ENCODE results near the gene PACSIN1.

PACSIN1 gene, protein sequence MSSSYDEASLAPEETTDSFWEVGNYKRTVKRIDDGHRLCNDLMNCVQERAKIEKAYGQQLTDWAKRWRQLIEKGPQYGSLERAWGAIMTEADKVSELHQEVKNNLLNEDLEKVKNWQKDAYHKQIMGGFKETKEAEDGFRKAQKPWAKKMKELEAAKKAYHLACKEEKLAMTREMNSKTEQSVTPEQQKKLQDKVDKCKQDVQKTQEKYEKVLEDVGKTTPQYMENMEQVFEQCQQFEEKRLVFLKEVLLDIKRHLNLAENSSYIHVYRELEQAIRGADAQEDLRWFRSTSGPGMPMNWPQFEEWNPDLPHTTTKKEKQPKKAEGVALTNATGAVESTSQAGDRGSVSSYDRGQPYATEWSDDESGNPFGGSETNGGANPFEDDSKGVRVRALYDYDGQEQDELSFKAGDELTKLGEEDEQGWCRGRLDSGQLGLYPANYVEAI
- 0.84 to 1.9 reads per million in 2 donors for total RNA-seq

DNA sequence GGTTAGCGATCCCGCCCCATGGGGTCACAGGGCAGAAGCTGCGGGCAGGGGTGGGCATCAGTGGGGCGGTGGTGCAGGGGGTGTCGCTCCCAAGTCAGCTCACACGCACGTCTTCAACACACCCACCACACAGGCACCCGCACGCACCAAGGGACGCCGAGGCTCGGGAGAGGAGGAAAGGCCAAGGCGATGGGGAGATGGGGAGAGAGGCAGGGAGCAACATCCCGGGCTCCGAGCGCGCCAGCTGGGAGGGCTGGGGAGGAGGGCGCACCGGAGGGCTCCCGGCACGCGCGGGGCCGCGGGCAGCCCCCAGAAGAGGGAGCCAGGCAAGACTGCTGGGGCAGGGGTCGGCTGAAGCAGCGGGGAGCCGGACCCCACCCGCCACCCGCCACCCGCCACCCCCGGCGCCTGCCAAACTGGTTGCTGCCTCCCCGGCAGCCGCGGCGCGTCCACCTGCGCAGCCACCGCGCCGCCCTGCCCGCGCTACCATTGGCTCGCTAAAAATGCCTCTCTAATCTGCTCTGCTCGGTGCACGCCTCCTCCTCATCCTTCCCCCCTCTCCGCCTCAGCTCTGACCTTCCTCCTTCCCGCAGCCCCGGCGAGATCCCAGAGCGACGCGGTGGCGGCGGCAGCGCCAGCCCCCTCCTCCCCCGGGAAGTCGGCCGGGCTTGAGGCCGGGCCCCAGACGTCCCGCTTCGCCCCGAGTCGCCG is at the start of gene PACSIN1:
TSS of gene PACSIN1 (plus strand) at position 546 of the 711 bp plus-strand sequence. CDS start 60,230 bp downstream, outside the sequence.
- no peak for DNase-seq

DNA sequence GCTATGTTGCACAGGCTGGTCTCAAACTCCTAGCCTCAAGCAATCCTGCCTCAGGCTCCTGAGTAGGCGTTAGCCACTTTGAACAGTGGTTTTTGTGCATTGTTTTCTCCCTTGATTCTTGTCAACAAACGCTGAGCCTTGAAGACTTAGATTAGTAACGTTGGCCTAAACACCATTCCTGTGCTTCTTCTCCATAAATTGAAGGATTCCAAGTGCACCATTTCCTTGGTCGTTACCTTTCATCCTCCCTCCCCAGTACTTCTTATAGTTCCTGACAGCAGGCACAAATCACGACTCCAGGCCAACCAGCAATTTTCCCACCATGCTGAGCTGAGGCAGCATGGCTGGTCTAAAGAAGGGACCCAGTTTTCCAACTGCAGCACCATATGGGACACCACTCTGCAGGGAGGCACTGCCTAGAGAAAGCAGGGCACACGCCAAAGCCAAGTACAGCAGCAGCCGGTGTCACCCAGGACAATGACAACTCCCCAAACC is 49.0 kb upstream of the PACSIN1 start:
- DNase-seq: no peak

DNA sequence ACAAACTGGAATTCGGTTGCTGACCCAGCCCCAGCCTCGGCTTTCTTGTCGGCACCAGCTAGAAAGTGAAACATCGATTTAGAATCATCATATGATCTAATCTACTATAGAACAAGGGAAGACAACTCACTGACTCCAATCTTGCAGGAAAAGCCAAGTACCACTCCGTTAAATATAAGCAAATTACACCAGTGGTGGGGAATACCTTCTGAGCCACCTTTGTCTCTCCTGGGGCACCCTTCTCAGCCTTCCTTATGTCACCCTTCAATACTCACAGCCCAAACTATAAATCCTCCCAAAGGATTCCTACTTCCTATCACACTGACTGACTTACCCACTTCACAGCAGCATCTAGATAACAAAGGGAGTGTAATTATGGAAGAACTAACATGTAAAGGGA is 47.5 kb upstream of the PACSIN1 start:
- DNase-seq: no peak

- DNase-seq: no peak
Observed at GRCh38 chr6:34423254-34423653, 42.6 kb upstream of the PACSIN1 start.

DNA sequence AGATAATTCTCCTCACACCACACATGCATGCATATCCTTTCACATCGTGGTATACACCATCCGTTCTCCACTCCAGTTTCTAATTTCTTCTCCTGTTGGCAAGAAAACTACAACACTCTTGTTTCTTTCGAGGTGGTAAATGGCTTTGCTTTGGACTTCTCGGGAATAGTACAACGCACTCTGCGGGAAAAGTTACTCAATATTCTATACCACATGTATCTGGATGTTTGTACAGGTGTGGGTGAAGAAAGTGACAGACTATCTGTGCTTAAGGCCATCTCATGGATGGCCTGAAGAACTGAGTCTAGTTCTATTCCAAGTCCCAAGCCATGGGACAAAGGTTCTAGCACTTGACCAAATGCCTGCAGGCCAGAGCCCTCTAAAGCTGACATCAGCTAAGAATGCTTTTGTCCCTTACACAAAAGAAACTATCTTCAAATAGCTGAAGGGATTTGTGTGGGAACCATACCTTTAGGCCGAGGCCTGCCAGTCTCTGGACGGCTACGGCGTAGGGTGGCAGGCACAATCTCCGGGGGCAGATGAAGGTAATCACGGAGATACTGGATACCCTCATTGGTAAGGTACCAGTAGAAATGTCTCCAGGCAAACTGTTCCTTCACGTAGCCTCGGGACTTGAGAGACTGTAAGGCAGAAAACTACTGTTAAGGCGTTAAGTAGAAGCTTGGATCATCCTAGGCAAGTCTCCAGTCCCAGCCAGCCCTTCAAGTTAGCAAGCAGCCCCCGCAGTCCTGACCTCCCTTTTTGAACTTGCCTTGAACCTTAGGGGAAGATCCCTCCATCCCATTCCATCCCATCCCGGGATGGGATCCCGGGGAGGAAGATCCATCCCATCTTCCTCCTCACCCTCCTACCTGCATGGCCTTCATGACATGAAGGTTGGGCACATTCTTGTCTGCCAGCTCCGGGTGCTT is 41.4 kb upstream of the PACSIN1 start:
- no peak for DNase-seq

DNA sequence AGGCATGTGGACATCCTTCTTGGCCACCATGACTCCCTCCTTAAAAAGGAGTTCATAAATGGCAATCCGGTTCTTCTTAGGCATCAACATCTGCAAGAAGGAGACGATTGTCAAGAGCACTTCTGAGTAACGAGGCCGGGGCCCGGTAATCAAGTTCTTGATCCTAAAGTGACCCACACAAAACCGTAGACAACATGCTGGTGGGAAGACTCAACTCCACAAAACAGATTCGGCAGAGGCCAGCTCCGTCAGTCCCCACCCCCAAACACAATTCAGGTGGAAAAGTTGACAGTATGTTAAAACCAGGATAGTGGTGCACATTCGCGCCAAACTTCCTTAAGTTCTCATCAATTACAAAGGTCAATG is 40.8 kb upstream of the PACSIN1 start:
- no peak for DNase-seq

- peak; percentile 89 for DNase-seq
Observed at GRCh38 chr6:34425498-34426410, 40.1 kb upstream of the PACSIN1 start, which contains the start of gene RPS10. Gene RPS10 (minus strand): TSS chr6:34426069. CDS start chr6:34425221, 848 bp downstream.

- DNase-seq: no peak
Observed at GRCh38 chr6:34435916-34436315, 30.0 kb upstream of the PACSIN1 start.

DNA sequence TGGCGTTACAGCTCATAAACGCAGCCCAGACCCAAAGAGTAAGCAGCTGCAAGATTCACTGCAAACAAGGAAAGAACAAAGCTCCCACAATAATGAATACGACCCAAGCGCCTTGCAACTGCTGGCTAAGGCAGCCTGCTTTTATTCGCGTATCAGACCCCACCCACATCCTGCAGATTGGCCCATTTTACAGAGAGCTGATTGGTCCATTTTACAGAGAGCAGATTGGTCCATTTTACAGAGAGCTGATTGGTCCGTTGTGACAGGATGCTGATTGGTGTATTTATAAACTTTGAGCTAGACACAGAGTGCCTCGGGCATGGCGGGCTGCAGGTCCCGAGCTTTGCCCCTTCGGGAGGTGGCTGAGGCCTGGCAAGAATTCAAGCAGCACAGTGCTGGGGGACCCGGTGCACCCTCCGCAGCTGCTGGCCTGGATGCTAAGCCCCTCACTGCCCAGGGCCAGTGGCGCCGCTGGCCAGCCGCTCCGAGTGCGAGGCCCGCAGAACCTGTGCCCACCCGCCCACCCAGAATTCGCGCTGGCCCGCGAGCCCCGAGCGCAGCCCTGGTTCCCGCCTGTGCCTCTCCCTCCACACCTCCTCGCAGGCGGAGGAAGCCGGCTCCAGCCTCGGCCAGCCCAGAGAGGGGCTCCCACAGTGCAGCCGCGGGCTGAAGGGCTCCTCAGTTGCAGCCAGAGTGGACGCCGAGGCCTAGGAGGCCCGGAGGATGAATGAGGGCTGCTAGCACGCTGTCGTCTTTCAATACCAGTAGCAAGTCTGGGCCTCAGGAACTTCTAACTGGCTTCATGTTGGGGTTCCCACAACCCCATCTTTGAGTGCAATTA is 28.9 kb upstream of the PACSIN1 start:
- DNase-seq: no peak

- no peak for DNase-seq
Observed at GRCh38 chr6:34437644-34437970, 28.3 kb upstream of the PACSIN1 start.

DNA sequence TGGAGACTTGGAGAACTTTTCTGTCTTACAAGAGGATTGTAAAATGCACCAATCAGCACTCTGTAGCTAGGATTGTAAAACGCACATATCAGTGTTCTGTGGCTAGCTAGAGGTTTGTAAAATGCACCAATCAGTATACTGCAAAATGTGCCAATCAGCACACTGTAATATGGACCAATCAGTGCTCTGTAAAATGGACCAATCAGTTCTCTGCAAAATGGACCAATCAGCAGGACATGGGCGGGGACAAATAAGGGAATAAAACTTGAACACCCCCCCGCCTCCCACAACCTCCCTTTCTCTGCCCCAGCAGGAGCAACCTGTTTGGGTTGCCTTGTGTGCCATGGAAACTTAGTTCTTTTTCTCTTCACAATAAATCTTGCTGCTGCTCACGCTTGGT is 27.2 kb upstream of the PACSIN1 start:
- DNase-seq: no peak

GRCh38 chr6:34439442-34439841 is 26.4 kb upstream of the PACSIN1 start:
- DNase-seq: no peak

DNA sequence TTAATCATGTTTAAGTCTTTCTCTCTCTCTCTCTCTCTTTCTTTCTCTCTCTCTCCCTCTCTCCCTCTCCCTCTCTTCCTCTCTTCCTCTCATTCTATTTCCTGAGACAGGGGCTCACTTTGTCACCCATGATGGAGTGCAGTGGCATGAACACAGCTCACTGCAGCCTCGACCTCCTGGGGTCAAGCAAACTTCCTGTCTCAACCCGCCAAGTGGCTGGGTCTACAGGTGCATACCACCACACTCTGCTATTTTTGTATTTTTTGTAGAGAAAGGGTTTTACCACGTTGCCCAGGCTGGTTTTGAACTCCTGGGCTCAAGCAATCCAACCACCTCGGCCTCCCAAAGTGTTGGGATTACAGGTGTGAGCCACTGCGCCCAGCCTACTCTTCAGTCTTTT is 24.4 kb upstream of the PACSIN1 start:
- DNase-seq: no peak

GRCh38 chr6:34445313-34445860 is 20.5 kb upstream of the PACSIN1 start:
- DNase-seq: no peak

DNA sequence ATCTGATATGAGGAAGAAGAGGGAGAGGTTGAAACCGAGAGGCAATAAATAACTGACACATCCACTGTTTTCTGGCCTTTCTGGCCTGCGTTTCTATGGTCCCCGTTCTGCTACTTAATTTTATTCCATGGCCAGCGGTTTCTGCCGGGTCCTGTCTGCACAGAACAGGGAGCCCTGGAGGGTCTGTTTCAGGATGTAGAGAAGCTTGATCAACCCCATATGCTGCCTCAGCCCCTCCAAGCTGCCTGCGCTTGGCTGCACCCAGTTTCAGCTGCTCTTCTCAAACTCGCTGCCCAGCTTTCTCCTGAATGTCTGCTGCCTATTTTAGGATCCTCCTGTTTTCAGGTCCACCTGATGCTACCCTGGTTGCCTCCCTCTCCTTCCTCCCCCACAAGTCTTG is 18.5 kb upstream of the PACSIN1 start:
- DNase-seq: no peak

DNA sequence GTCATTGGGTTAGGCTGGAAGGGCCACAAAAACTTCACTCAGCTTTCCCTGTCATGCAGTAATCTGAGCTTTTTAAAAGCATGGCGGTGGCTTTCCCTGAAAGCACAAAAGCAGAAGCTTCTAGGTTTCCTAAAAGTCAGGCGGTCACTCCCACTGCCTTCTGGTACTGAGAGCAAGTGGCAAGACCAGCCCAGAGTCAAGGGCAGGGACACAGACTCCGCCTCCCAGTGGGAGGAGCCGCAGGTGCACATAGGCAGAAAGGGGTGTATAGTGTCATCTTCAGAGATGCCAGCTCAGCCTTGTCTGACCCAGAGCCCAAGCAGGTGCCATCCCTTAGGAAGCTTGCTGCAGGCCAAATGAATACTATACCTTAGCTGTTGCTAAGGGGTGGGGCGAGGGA is 18.0 kb upstream of the PACSIN1 start:
- DNase-seq: no peak

DNA sequence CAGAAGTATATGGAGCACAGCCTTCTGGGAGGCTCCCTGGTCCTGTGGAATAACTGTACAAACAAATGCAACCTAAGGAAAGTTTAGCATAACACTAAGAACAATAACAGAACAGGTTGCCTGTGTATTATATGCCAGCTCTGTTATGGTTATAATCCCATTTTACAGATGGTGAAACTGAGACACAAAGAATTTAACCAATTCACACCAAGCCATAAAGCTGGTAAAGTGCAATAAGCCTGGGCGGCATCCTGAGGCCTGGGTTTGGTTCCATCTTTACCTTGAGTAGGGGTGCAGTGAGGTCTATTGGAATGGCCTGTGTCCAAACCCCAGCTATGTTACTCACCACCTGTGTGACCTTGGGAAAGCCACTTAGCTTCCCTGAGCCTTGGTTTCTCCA is 14.7 kb upstream of the PACSIN1 start:
- no peak for DNase-seq

DNA sequence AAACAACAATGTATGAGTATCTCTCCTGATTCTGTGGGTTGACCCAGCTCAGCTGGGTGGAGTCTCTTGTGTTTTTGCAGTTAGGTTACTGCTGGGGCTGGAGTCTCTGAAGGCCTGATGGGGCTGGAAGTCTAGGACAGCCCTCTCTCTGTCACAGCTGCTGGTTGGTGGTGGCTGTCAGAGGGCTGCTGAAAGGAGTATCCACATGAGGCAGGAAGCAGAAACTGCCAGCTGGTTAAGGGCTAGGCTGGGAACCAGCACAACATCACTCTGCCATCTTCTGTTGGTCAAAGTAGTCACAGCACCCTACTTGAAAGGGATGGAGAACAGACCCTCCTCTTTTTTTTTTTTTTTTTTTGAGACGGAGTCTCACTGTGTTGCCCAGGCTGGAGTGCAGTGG is 10.0 kb upstream of the PACSIN1 start:
- no peak for DNase-seq

DNA sequence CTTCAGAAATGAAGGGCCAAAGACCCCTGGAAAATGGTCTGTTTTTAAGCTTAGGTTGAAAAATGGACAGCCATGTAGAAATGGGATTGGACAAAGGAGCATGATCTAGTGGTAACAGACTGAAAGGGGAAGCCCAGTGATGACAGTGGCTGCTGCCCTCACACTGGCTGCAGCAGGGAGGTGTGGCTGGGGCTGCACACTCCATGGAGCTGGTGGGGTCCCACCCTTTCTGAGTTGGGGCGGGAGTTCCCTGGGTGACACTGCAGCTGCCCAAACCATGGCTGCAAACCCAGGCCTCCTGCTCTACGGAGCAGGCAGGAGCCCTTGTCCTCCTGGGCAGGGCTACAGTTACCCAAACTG is 8.5 kb upstream of the PACSIN1 start:
- no peak for DNase-seq

Data from T-helper 9 cell (primary cell).